Caco-2 (cell line): ENCODE results near the gene NUP93. TPM values are rescaled to one million over a fixed set of nuclear protein-coding genes. Genes with fewer than 3 reads are reported as not detected.

Source experiments
- BruUV-seq: library from RNA; stranded (reverse); fragments of 400-500 nt; replicated peaks from 2 replicates; lab custom pipeline; 2021; lab: Mats Ljungman, UMichigan
- CTCF ChIA-PET: fragments of 300-600 bp; sonication (Branson Sonifier 250); formaldehyde crosslinking; loops from one replicate; lab custom pipeline; 2022; ENCODE audit warnings: antibody characterized with exemption; lab: Charles Lee
- POLR2A ChIA-PET: fragments of 300-600 bp; sonication (Branson Sonifier 250); formaldehyde crosslinking; loops from one replicate; lab custom pipeline; 2022; ENCODE audit warnings: antibody characterized with exemption; lab: Charles Lee
- DNase-seq, 2 experiments: peaks; one replicate each; pipeline versions ENCODE4 v3.0.0 to v3.0.0-alpha.2; 2020 to 2022
- H3K27me3 ChIP-seq: replicated peaks from 2 replicates; pipeline ENCODE4 v1.6.0; 2011; ENCODE audit warnings: low read length; ENCODE audit not compliant: control insufficient read depth, insufficient read depth
- H3K36me3 ChIP-seq: 2 replicates; pipeline ENCODE4 v1.5.1; 2011; ENCODE audit warnings: low read length; ENCODE audit not compliant: control insufficient read depth, insufficient read depth
- H3K4me1 ChIP-seq: fragments of 250-450 bp; sonication (Bioruptor Pico); 2 replicates; pipeline ENCODE4 v1.5.1; 2020; ENCODE audit warnings: mild to moderate bottlenecking
- H3K4me3 ChIP-seq: 2 replicates; pipeline ENCODE4 v1.5.1; 2011; ENCODE audit warnings: low read depth, mild to moderate bottlenecking, control low read depth, low read length
- H3K9me3 ChIP-seq: fragments of 250-450 bp; sonication (Bioruptor Pico); 2 replicates; pipeline ENCODE4 v1.5.1; 2020; ENCODE audit warnings: mild to moderate bottlenecking, moderate library complexity
- H3K27ac Mint-ChIP-seq: one replicate; pipeline ENCODE4 v1.8.0; 2022; ENCODE audit warnings: mixed read lengths; ENCODE audit not compliant: unreplicated experiment
- H3K27me3 Mint-ChIP-seq: one replicate; pipeline ENCODE4 v1.8.0; 2022; ENCODE audit warnings: mixed read lengths; ENCODE audit not compliant: insufficient read depth, unreplicated experiment
- H3K36me3 Mint-ChIP-seq: one replicate; pipeline ENCODE4 v1.8.0; 2022; ENCODE audit warnings: mild to moderate bottlenecking, mixed read lengths; ENCODE audit not compliant: insufficient read depth, unreplicated experiment
- H3K4me1 Mint-ChIP-seq: one replicate; pipeline ENCODE4 v1.8.0; 2022; ENCODE audit warnings: low read depth, mixed read lengths; ENCODE audit not compliant: unreplicated experiment
- H3K4me3 Mint-ChIP-seq: one replicate; pipeline ENCODE4 v1.8.0; 2022; ENCODE audit warnings: mild to moderate bottlenecking, moderate library complexity, mixed read lengths; ENCODE audit not compliant: unreplicated experiment
- H3K9me3 Mint-ChIP-seq: one replicate; pipeline ENCODE4 v1.8.0; 2022; ENCODE audit warnings: mixed read lengths; ENCODE audit not compliant: unreplicated experiment
- CTCF ChIP-seq, 2 experiments: fragments of 200-600 bp in 1 of 2; IDR thresholded peaks; 1 replicate in 1 of 2; 2 replicates in 1 of 2; pipeline versions ENCODE4 v1.5.1 to v1.8.0; 2011 to 2022; ENCODE audit warnings: antibody characterized with exemption in 1 of 2, control low read depth in 1 of 2, inconsistent platforms in 1 of 2, low read depth in 1 of 2, low read length in 1 of 2, mild to moderate bottlenecking in 1 of 2, moderate library complexity in 1 of 2; ENCODE audit not compliant: insufficient read depth in 1 of 2, severe bottlenecking in 1 of 2, unreplicated experiment in 1 of 2
- intact Hi-C: fragments of 100-400 bp; cut with micrococcal nuclease; formaldehyde crosslinking; loops from one replicate; pipeline ENCODE4 v1.10.0; 2022; ENCODE audit not compliant: unreplicated experiment
- total RNA-seq: library from RNA; stranded (reverse); gene quantifications from 2 replicates; pipeline ENCODE4 v1.2.3, GENCODE V29; 2022

Gene NUP93
- total RNA-seq, 1 experiment from 2014 or later, result 148 TPM

GRCh38 chr16:56783344-56783743, 53.4 kb downstream of the NUP93 start:
- Mint-ChIP-seq H3K27me3 (no peaks in the 10 kb centered on the region), H3K4me1 (peaks cover 23% of the 10 kb centered on the region), H3K4me3 (no peak overlapping the region), H3K27ac (no peak overlapping the region), H3K9me3 (no peaks in the 10 kb centered on the region), H3K36me3 (no peaks in the 10 kb centered on the region)
- no peaks in the 10 kb centered on the region for H3K9me3 ChIP-seq
- no peaks in the 10 kb centered on the region for H3K27me3 ChIP-seq
- no TSS peak for BruUV-seq
- peaks cover 13% of the 10 kb centered on the region for H3K4me1 ChIP-seq
- DNase-seq, result no peak
- no peak for TF ChIP-seq CTCF (IDR thresholded peaks at IDR 0.05; ENCODE audit: insufficient read depth in 1 of 2, low read depth in 1 of 2, low read length in 1 of 2, severe bottlenecking in 1 of 2, unreplicated experiment in 1 of 2)
- ChIA-PET POLR2A (no interaction called here), CTCF (no interaction called here)
- H3K4me3 ChIP-seq, result no peak overlapping the region
- H3K36me3 ChIP-seq, result no peaks in the 10 kb centered on the region
- intact Hi-C loops, result no loop called here

GRCh38 chr16:56785317-56785716, 55.4 kb downstream of the NUP93 start:
- intact Hi-C loops, result no loop called here
- Mint-ChIP-seq H3K27ac (no peak overlapping the region), H3K4me1 (peaks cover 23% of the 10 kb centered on the region), H3K4me3 (no peak overlapping the region), H3K36me3 (no peaks in the 10 kb centered on the region), H3K9me3 (no peaks in the 10 kb centered on the region), H3K27me3 (no peaks in the 10 kb centered on the region)
- Histone ChIP-seq H3K9me3 (no peaks in the 10 kb centered on the region), H3K4me3 (no peak overlapping the region), H3K36me3 (no peaks in the 10 kb centered on the region), H3K4me1 (peaks cover 13% of the 10 kb centered on the region), H3K27me3 (no peaks in the 10 kb centered on the region)
- ChIA-PET POLR2A (no interaction called here), CTCF (no interaction called here)
- TF ChIP-seq CTCF (IDR thresholded peaks at IDR 0.05; ENCODE audit: insufficient read depth in 1 of 2, low read depth in 1 of 2, low read length in 1 of 2, severe bottlenecking in 1 of 2, unreplicated experiment in 1 of 2), result no peak
- BruUV-seq, result no TSS peak
- no peak for DNase-seq

- Mint-ChIP-seq H3K4me1 (peaks cover 23% of the 10 kb centered on the region), H3K27ac (peak overlapping the region; percentile 53), H3K9me3 (no peaks in the 10 kb centered on the region), H3K36me3 (no peaks in the 10 kb centered on the region), H3K4me3 (no peak overlapping the region), H3K27me3 (no peaks in the 10 kb centered on the region)
- H3K27me3 ChIP-seq, result no peaks in the 10 kb centered on the region
- H3K36me3 ChIP-seq, result no peaks in the 10 kb centered on the region
- ChIA-PET POLR2A (interaction anchor here (0.7 kb wide), 1 partner anchor 85 kb away, joined by 3 read pairs; no protein-coding TSS in a partner anchor), CTCF (interaction anchor here (0.8 to 1.5 kb wide), 5 partner anchors 13 to 306 kb away, joined by 3 to 6 read pairs (median 5); partner anchors contain the start of gene CPNE2)
- BruUV-seq, result no TSS peak
- no peak overlapping the region for H3K4me3 ChIP-seq
- no peaks in the 10 kb centered on the region for H3K9me3 ChIP-seq
- no peak for DNase-seq
- intact Hi-C loops, result no loop called here
- H3K4me1 ChIP-seq, result peaks cover 13% of the 10 kb centered on the region
- no peak for TF ChIP-seq CTCF (IDR thresholded peaks at IDR 0.05; ENCODE audit: insufficient read depth in 1 of 2, low read depth in 1 of 2, low read length in 1 of 2, severe bottlenecking in 1 of 2, unreplicated experiment in 1 of 2)
Observed at GRCh38 chr16:56787167-56787566, 57.2 kb downstream of the NUP93 start.
